Adrenal gland (tissue), 5 donors: ENCODE measurements around the gene HSP90B1.

Experiments used
- CTCF ChIP-seq, 6 experiments: fragments of 450-650 bp in 4 of 6; fragments of 200-600 bp in 2 of 6; sonication (generic) in 1 of 6; IDR thresholded peaks; 1 replicate in 5 of 6; 2 replicates in 1 of 6; pipeline versions ENCODE4 v1.5.1 to v1.8.0; 2016 to 2021; ENCODE audit warnings: antibody characterized with exemption in 6 of 6, mild to moderate bottlenecking in 2 of 6, moderate library complexity in 1 of 6
- POLR2A ChIP-seq, 2 donors: fragments of 450-650 bp; IDR thresholded peaks; one replicate each; pipeline ENCODE4 v1.6.1; 2017; ENCODE audit warnings: antibody characterized with exemption in 2 of 2, mild to moderate bottlenecking in 2 of 2, moderate library complexity in 1 of 2
- donor health status: DM: no; HTN: no; CAD: no.

GRCh38 chr12:103978384-103978982 is 48.3 kb downstream of the HSP90B1 start:
- TF ChIP-seq POLR2A (IDR thresholded peaks at IDR 0.05), result no peak
- TF ChIP-seq CTCF (IDR thresholded peaks at IDR 0.05), result no peak
